ENCODE measurements around the gene HYI.

DNA sequence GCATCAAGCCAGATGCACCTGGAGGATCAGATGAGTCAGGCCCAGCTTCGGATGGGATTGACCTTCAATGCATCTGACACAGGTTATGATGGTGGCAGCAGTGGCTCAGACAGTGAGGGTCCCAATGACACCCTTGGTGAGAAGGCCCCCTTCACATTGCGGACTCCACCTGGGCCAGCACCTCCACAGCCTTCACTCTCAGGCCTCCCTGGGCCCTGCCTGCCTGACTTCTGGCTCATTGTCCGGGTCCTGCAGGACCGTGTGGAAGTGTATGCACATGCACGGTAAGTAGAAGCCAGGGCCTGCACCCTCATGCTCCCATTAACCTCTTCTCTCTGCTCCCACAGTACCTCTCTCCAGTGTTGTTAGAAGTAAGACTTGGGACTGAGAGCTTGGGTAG, 20.8 kb downstream of the HYI start:
- TF ChIP-seq POLR2A (IDR thresholded peaks at IDR 0.05; ENCODE audit: low read length) (no peak), GATA1 (IDR thresholded peaks at IDR 0.05; ENCODE audit: low read depth, low read length) (no peak)
